Measurements from ENCODE around the gene PUS7L.

DNA sequence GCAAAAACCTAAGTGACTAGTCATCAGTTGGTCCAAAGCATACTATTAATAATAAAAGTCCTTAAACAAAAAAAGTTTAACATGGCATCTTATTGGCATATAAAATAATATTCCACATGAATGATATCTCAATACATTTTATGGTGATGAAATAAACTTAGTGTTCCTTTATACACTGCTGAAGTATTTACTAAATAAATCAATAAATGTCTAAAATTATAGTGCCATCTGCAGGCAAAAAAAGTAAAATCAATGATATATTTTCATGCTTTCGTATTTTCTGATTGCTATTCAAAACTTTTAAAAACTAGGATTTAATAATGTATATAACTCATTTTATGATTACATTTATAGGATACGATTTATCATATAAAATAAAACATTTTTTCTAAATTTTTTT, 30.5 kb downstream of the PUS7L start:
- TF ChIP-seq POLR2A (IDR thresholded peaks at IDR 0.05; ENCODE audit: low read depth, low read length) (no peak), POLR2AphosphoS5 (IDR thresholded peaks at IDR 0.05; ENCODE audit: low read depth, low read length) (no peak), SPI1 (IDR thresholded peaks at IDR 0.05; ENCODE audit: low read depth, low read length) (no peak)

Measured in GM12891 (cell line).